ENCODE data around the gene TMPRSS9. TPM values are rescaled to one million over a fixed set of nuclear protein-coding genes. Genes with fewer than 3 reads are reported as not detected.
"Not testable (repeated sequence)": the region's sequence is repeated elsewhere in the genome, so short reads cannot be mapped to it uniquely, and the experiment has no call there.

TMPRSS9 gene
- total RNA-seq, 1 donor from 2014 or later, result not detected

DNA sequence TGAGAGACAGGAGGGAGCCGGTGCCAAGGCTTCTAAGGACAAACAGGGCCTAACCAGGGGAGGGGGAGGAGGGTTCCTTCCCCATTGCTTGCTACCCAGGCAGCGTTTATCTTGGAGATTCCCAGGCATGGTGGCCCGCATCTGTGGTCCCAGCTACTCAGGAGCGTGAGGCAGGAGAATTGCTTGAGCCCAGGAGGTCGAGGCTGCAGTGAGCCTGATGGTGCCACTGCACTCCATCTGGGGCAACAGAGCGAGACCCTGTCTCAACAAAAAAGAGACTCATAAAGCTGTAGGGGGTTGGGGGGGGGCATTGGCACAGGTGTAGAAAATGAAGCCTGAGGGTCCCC, 55.9 kb downstream of the TMPRSS9 start:
- Mint-ChIP-seq H3K27ac (no peak overlapping the region), H3K27me3 (no peaks in the 10 kb centered on the region), H3K4me3 (no peak overlapping the region), H3K36me3 (ENCODE audit: low read depth) (peaks cover 7% of the 10 kb centered on the region), H3K4me1 (no peaks in the 10 kb centered on the region), H3K9me3 (peaks cover 2% of the 10 kb centered on the region)
- POLR2A ChIA-PET, result interaction anchor here (0.5 kb wide), 1 partner anchor 137 kb away, joined by 11 read pairs; no protein-coding TSS in a partner anchor
- TF ChIP-seq, protein P1, sequence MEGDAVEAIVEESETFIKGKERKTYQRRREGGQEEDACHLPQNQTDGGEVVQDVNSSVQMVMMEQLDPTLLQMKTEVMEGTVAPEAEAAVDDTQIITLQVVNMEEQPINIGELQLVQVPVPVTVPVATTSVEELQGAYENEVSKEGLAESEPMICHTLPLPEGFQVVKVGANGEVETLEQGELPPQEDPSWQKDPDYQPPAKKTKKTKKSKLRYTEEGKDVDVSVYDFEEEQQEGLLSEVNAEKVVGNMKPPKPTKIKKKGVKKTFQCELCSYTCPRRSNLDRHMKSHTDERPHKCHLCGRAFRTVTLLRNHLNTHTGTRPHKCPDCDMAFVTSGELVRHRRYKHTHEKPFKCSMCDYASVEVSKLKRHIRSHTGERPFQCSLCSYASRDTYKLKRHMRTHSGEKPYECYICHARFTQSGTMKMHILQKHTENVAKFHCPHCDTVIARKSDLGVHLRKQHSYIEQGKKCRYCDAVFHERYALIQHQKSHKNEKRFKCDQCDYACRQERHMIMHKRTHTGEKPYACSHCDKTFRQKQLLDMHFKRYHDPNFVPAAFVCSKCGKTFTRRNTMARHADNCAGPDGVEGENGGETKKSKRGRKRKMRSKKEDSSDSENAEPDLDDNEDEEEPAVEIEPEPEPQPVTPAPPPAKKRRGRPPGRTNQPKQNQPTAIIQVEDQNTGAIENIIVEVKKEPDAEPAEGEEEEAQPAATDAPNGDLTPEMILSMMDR (IDR thresholded peaks at IDR 0.05), result no peak
- CTCF ChIA-PET, result no interaction called here
- no peak for DNase-seq
- ATAC-seq (ENCODE audit: low read depth), result no peak
- intact Hi-C loops (cut with micrococcal nuclease), result no loop called here

DNA sequence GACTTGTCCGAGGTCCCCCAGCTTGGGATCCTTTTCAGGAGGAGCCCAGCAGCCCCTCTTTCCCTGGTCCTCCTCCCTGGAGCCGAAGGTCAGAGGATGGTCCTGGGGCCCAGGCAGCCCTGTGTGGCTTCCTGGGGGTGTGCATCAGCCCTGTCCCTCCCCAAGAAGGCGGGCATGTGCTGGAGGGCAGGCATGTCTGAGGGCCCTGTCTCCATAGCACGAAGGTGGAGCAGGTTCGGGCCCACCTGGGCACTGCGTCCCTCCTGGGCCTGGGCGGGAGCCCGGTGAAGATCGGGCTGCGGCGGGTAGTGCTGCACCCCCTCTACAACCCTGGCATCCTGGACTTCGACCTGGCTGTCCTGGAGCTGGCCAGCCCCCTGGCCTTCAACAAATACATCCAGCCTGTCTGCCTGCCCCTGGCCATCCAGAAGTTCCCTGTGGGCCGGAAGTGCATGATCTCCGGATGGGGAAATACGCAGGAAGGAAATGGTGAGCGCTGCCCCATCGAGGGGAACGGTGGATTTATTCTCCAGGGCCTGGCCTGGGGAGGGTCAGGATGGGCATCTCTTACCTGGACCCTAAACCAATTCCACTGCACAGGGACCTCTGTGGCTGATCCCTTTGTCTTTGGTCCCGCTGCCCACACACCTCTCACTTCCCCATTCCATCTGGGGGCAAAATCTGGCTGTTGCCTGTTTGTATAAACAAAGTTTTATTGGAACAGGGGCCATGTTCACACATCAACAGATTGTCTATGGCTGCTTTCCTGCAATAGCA, 56.4 kb downstream of the TMPRSS9 start:
- Mint-ChIP-seq H3K36me3 (ENCODE audit: low read depth) (peaks cover 7% of the 10 kb centered on the region), H3K27me3 (no peaks in the 10 kb centered on the region), H3K4me3 (no peak overlapping the region), H3K9me3 (peaks cover 2% of the 10 kb centered on the region), H3K4me1 (no peaks in the 10 kb centered on the region), H3K27ac (no peak overlapping the region)
- CTCF ChIA-PET, result no interaction called here
- intact Hi-C loops (cut with micrococcal nuclease), result no loop called here
- TF ChIP-seq, protein P1 (IDR thresholded peaks at IDR 0.05), result no peak
- POLR2A ChIA-PET, result interaction anchor here (0.5 kb wide), 1 partner anchor 136 kb away, joined by 11 read pairs; no protein-coding TSS in a partner anchor
- ATAC-seq (ENCODE audit: low read depth) (no peak), DNase-seq (no peak)

DNA sequence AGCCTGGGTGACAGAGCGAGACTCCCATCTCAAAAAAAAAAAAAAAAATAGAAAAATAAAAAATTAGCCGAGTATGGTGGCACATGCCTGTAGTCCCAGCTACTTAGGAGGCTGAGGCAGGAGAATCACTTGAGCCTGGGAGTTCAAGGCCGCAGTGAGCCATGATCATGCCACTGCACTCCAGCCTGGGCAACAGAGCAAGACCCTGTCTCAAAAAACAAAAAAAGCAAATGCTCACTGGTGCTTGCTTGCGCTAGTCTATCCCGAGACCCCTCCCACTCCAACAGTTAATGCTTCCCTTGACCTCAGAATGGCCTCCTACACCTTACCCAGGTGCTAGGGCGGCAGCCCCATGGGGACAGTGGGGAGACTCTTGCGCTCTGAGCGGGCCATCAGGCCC, 57.4 kb downstream of the TMPRSS9 start:
- H3K4me3 Mint-ChIP-seq; DNase-seq; H3K27ac Mint-ChIP-seq; H3K4me1 Mint-ChIP-seq; POLR2A ChIA-PET; H3K27me3 Mint-ChIP-seq; CTCF ChIA-PET; intact Hi-C loops (cut with micrococcal nuclease); H3K9me3 Mint-ChIP-seq; H3K36me3 Mint-ChIP-seq (ENCODE audit: low read depth): not testable (repeated sequence)
- peak; percentile 14 for ATAC-seq (ENCODE audit: low read depth)

DNA sequence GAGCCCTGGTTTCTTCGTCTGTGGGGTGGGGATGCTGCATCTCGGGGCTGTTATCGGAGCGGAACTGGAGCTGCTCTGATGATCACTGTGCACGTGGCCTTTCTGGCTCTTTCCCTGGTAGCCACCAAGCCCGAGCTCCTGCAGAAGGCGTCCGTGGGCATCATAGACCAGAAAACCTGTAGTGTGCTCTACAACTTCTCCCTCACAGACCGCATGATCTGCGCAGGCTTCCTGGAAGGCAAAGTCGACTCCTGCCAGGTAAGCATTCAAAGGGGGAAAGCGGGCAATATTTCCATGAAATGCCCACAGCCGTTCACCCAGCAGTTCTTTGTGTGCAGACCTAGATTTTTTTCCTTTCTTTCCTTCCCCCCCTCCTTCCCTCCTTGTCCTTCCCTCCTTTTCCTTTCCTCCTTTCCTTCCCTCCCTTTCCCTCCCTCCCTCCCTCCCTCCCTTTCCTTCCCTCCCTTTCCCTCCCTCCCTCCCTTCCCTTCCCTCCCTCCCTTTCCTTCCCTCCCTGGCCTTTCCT, 57.9 kb downstream of the TMPRSS9 start:
- H3K27ac Mint-ChIP-seq, result no peak overlapping the region

DNA sequence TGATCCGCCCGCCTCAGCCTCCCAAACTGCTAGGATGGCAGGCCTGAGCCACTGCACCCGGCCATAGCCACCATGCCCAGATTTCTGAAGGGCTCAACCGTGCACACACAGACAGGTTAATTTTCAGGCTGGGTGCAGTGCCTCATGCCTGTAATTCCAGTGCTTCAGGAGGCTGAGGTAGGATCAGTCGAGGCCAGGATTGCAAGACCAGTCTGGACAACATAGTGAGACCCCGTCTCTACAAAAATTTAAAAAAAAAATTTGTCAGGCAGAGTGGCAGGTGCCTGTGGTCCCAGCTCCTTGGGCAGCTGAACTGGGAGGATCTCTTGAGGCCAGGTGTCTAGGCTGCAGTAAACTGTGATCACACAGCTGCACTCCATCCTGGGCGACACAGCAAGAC, 59.7 kb downstream of the TMPRSS9 start:
- H3K4me1 Mint-ChIP-seq, result peaks cover 3% of the 10 kb centered on the region
- TF ChIP-seq, protein P1 (IDR thresholded peaks at IDR 0.05), result no peak
- POLR2A ChIA-PET, result no interaction called here
- intact Hi-C loops (cut with micrococcal nuclease), result no loop called here
- H3K36me3 Mint-ChIP-seq (ENCODE audit: low read depth), result peaks cover 10% of the 10 kb centered on the region
- no peak overlapping the region for H3K27ac Mint-ChIP-seq
- no peaks in the 10 kb centered on the region for H3K9me3 Mint-ChIP-seq
- H3K27me3 Mint-ChIP-seq, result no peaks in the 10 kb centered on the region
- ATAC-seq (ENCODE audit: low read depth) (no peak), DNase-seq (no peak)
- H3K4me3 Mint-ChIP-seq, result no peak overlapping the region
- CTCF ChIA-PET, result no interaction called here

More for the DNA sequence above, 57.9 kb downstream of the TMPRSS9 start:
- DNase-seq (no peak), ATAC-seq (ENCODE audit: low read depth) (no peak)
- CTCF ChIA-PET, result no interaction called here
- Mint-ChIP-seq H3K27me3 (no peaks in the 10 kb centered on the region), H3K9me3 (no peaks in the 10 kb centered on the region), H3K36me3 (ENCODE audit: low read depth) (peaks cover 7% of the 10 kb centered on the region), H3K4me1 (no peaks in the 10 kb centered on the region), H3K4me3 (no peak overlapping the region)
- intact Hi-C loops (cut with micrococcal nuclease), result no loop called here
- TF ChIP-seq, protein P1 (IDR thresholded peaks at IDR 0.05), result no peak
- POLR2A ChIA-PET, result no interaction called here

Data from activated B cell treated with CpG ODN at 0.5 μM for 24 hours (primary cell).